HG02884 (cell line): ENCODE measurements around the gene BIVM.

Experiments
- ATAC-seq: cut with Tn5 transposase; IDR thresholded peaks from one replicate; pipeline ENCODE4 v1.9.1; 2021; ENCODE audit warnings: mild to moderate bottlenecking, moderate library complexity; ENCODE audit not compliant: unreplicated experiment

The BIVM gene

GRCh38 chr13:102878481-102878880 is 79.6 kb downstream of the BIVM start:
- no peak for ATAC-seq

- ATAC-seq = no peak
Measured at GRCh38 chr13:102879793-102880499, 81.0 kb downstream of the BIVM start.

GRCh38 chr13:102881819-102882686 is 83.1 kb downstream of the BIVM start:
- ATAC-seq = no peak
